KMS-11 (cell line): ENCODE data around the gene PCIF1.

ENCODE experiments used
- H2AFZ ChIP-seq: fragments of 200-600 bp; sonication (generic); 2 replicates; pipeline ENCODE4 v1.6.1; 2016; ENCODE audit warnings: antibody characterized with exemption, mixed run types, low read depth
- H3K27ac ChIP-seq: fragments of 200-600 bp; sonication (generic); 2 replicates; pipeline ENCODE4 v1.6.1; 2016; ENCODE audit warnings: mild to moderate bottlenecking, mixed run types
- H3K27me3 ChIP-seq: fragments of 200-600 bp; sonication (generic); 2 replicates; pipeline ENCODE4 v1.6.1; 2017; ENCODE audit warnings: mild to moderate bottlenecking, low read depth, mixed run types, moderate library complexity; ENCODE audit not compliant: insufficient read depth
- H3K36me3 ChIP-seq: fragments of 200-600 bp; sonication (generic); 2 replicates; pipeline ENCODE4 v1.6.1; 2017; ENCODE audit warnings: mild to moderate bottlenecking, mixed run types; ENCODE audit not compliant: insufficient read depth
- H3K4me1 ChIP-seq: fragments of 200-600 bp; sonication (generic); 2 replicates; pipeline ENCODE4 v1.6.1; 2016; ENCODE audit warnings: mild to moderate bottlenecking, low read depth, mixed run types; ENCODE audit not compliant: poor library complexity, severe bottlenecking
- H3K4me2 ChIP-seq: fragments of 200-600 bp; sonication (generic); 2 replicates; pipeline ENCODE4 v1.7.0; 2016; ENCODE audit warnings: mild to moderate bottlenecking, mixed run types
- H3K4me3 ChIP-seq: fragments of 200-600 bp; sonication (generic); IDR thresholded peaks from 2 replicates; pipeline ENCODE4 v1.6.1; 2017; ENCODE audit warnings: low read depth, low read length, mixed read lengths; ENCODE audit not compliant: insufficient read depth
- H3K79me2 ChIP-seq: fragments of 200-600 bp; sonication (generic); 2 replicates; pipeline ENCODE4 v1.6.1; 2016; ENCODE audit warnings: low read depth, mixed run types; ENCODE audit not compliant: insufficient read depth
- H3K9ac ChIP-seq: fragments of 200-600 bp; sonication (generic); 2 replicates; pipeline ENCODE4 v1.6.1; 2016; ENCODE audit warnings: mild to moderate bottlenecking, mixed run types
- H4K20me1 ChIP-seq: fragments of 200-600 bp; sonication (generic); 2 replicates; pipeline ENCODE4 v1.6.1; 2016; ENCODE audit warnings: mild to moderate bottlenecking, mixed run types; ENCODE audit not compliant: insufficient read depth
- TF ChIP-seq, protein P1 (sequence below): fragments of 200-600 bp; sonication (generic); conservative IDR thresholded peaks from 2 replicates; pipeline ENCODE4 v1.6.1; 2017; ENCODE audit warnings: low read depth, mild to moderate bottlenecking, antibody characterized with exemption, low read length, moderate library complexity, mixed read lengths

Gene PCIF1

DNA sequence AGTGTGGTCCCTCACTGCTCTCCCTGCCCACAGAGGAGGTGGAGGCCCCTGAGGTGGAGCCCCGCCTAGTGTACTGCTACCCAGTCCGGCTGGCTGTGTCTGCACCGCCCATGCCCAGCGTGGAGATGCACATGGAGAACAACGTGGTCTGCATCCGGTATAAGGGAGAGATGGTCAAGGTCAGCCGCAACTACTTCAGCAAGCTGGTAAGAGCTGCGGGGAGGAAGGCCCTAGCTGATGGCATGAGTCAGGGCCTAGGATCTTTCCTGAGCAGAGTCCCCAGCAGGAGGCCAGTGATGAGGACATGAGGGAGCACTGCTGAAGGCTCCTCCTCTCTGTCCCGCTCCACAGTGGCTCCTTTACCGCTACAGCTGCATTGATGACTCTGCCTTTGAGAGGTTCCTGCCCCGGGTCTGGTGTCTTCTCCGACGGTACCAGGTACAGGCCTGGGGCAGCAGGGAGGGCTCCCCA lies 11.2 kb downstream of the PCIF1 start:
- Histone ChIP-seq H2AFZ (no peak overlapping the region), H4K20me1 (no peaks in the 10 kb centered on the region), H3K4me3 (no peak overlapping the region), H3K79me2 (no peaks in the 10 kb centered on the region), H3K27ac (peak overlapping the region; percentile 45; the same call in 1 of the 2 replicates), H3K4me2 (peak overlapping the region; percentile 3; the same call in 1 of the 2 replicates), H3K4me1 (peaks cover 15% of the 10 kb centered on the region), H3K27me3 (no peaks in the 10 kb centered on the region), H3K36me3 (peaks cover 3% of the 10 kb centered on the region; the same call in 1 of the 2 replicates), H3K9ac (no peak overlapping the region)
- TF ChIP-seq, protein P1, sequence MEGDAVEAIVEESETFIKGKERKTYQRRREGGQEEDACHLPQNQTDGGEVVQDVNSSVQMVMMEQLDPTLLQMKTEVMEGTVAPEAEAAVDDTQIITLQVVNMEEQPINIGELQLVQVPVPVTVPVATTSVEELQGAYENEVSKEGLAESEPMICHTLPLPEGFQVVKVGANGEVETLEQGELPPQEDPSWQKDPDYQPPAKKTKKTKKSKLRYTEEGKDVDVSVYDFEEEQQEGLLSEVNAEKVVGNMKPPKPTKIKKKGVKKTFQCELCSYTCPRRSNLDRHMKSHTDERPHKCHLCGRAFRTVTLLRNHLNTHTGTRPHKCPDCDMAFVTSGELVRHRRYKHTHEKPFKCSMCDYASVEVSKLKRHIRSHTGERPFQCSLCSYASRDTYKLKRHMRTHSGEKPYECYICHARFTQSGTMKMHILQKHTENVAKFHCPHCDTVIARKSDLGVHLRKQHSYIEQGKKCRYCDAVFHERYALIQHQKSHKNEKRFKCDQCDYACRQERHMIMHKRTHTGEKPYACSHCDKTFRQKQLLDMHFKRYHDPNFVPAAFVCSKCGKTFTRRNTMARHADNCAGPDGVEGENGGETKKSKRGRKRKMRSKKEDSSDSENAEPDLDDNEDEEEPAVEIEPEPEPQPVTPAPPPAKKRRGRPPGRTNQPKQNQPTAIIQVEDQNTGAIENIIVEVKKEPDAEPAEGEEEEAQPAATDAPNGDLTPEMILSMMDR: no peak

DNA sequence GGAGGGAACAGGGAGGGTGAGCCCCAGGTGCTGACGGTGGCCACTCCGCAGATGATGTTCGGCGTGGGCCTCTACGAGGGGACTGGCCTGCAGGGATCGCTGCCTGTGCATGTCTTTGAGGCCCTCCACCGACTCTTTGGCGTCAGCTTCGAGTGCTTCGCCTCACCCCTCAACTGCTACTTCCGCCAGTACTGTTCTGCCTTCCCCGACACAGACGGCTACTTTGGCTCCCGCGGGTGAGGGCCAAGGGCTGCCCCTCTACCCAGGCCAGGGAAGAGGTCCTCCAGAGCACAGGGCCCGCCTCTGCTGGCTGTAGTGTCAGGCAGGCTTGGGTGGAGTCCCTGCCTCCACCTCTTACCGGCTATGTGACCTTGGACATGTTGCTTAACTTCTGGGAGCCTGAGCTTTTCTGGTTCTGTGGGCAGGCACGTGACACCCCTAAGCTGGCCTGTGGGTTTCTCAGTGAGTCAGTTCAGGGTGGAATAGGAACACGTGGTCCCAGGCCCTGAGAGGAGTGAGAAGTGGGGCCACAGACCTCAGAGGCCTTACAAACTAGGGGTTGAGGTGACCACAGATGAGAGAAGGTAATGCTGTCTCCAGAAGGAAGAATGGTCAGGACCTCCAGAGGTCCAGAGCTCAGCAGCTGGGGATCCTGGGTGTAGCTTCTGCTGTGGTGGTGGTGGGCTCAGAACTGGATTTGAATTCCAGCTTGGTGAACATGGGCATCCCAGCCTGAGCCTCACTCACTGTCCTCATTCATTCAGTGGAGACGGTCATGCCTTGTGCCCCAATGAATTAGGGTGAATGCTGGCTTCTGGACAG lies 11.9 kb downstream of the PCIF1 start:
- H4K20me1 ChIP-seq: no peaks in the 10 kb centered on the region

DNA sequence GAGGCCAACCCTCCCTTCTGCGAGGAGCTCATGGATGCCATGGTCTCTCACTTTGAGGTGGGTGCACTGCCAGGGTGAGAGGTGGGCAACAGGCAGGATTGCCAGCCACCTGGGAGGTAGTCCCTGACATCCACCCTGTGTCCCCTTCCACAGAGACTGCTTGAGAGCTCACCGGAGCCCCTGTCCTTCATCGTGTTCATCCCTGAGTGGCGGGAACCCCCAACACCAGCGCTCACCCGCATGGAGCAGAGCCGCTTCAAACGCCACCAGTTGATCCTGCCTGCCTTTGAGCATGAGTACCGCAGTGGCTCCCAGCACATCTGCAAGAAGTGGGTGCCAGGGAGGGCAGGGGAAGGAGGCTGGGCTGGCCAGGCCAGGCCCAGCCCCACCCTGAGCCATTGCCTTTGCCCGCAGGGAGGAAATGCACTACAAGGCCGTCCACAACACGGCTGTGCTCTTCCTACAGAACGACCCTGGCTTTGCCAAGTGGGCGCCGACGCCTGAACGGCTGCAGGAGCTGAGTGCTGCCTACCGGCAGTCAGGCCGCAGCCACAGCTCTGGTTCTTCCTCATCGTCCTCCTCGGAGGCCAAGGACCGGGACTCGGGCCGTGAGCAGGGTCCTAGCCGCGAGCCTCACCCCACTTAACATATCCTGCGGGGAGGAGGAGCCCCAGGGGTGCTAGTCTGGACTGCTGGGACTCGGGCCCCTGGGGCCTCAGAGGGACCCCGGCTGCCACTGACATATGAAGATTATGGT lies 12.8 kb downstream of the PCIF1 start:
- Histone ChIP-seq H2AFZ (no peak overlapping the region), H3K4me3 (no peak overlapping the region), H3K4me1 (peaks cover 22% of the 10 kb centered on the region), H3K27ac (peak overlapping the region; percentile 45; the same call in 1 of the 2 replicates), H4K20me1 (no peaks in the 10 kb centered on the region), H3K79me2 (no peaks in the 10 kb centered on the region), H3K9ac (no peak overlapping the region), H3K4me2 (no peak overlapping the region), H3K27me3 (no peaks in the 10 kb centered on the region), H3K36me3 (no peaks in the 10 kb centered on the region; the same call in 1 of the 2 replicates)
- TF ChIP-seq, protein P1: no peak

More for the DNA sequence above, 11.9 kb downstream of the PCIF1 start:
- Histone ChIP-seq H3K4me3 (no peak overlapping the region), H3K79me2 (no peaks in the 10 kb centered on the region), H3K4me2 (peak overlapping the region; percentile 3; the same call in 1 of the 2 replicates), H3K4me1 (peaks cover 15% of the 10 kb centered on the region), H2AFZ (no peak overlapping the region), H3K9ac (no peak overlapping the region), H3K27ac (peak overlapping the region; percentile 45), H3K36me3 (no peaks in the 10 kb centered on the region; the same call in 1 of the 2 replicates), H3K27me3 (no peaks in the 10 kb centered on the region)
- TF ChIP-seq, protein P1: no peak

DNA sequence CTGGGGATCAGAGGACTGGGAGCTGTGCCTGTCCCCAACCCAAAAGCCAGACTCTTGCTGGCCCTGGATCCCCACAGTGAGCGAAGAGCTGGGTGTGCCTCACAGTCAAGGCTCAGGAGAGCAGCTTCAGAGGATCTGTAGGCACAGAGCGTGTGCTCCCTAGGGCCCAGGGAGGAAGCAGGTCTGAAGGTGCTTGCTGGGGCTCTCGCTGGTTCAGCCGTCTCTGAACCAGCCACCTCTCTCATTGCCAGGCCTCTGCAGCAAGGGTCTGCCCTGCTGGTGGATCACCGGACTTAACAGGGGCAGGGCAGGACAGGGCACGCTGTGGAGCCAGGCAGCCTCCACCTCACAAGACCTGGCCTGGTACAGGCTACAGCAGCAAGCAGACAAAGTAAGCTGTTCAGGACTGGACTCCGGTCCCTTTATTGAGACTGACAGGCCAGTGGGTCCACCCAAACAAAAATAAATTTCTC lies 13.8 kb downstream of the PCIF1 start:
- no peak overlapping the region for H3K4me2 ChIP-seq
- no peak overlapping the region for H3K4me3 ChIP-seq
- no peak overlapping the region; the same call in 1 of the 2 replicates for H3K9ac ChIP-seq
- no peaks in the 10 kb centered on the region for H3K27me3 ChIP-seq
- no peaks in the 10 kb centered on the region for H4K20me1 ChIP-seq
- peaks cover 22% of the 10 kb centered on the region for H3K4me1 ChIP-seq
- no peak overlapping the region for H3K27ac ChIP-seq
- no peak overlapping the region for H2AFZ ChIP-seq
- H3K36me3 ChIP-seq: no peaks in the 10 kb centered on the region; the same call in 1 of the 2 replicates
- TF ChIP-seq, protein P1: no peak
- no peaks in the 10 kb centered on the region for H3K79me2 ChIP-seq
